Liver (tissue), 9 donors: Measurements from ENCODE around the gene CNOT4. TPM values are rescaled to one million over a fixed set of nuclear protein-coding genes. Genes with fewer than 3 reads are reported as not detected.

Source experiments
- DNase-seq: peaks from one replicate; pipeline ENCODE4 v3.0.0-alpha.2; 2017; ENCODE audit warnings: low spot score
- H3K27ac ChIP-seq, 2 donors: one replicate each; pipeline ENCODE4 v1.7.0; 2013; ENCODE audit warnings: inconsistent platforms in 2 of 2, low read length in 2 of 2, control low read depth in 1 of 2, low read depth in 1 of 2, mild to moderate bottlenecking in 1 of 2
- H3K27me3 ChIP-seq, 4 donors: one replicate each; pipeline versions ENCODE4 v1.6.1 to v1.7.0; 2013; ENCODE audit warnings: low read length in 3 of 4, inconsistent platforms in 1 of 4, mild to moderate bottlenecking in 1 of 4, moderate library complexity in 1 of 4; ENCODE audit not compliant: control insufficient read depth in 4 of 4, insufficient read depth in 4 of 4
- H3K36me3 ChIP-seq, 4 donors: one replicate each; pipeline versions ENCODE4 v1.6.1 to v1.7.0; 2013; ENCODE audit warnings: low read length in 3 of 4, mild to moderate bottlenecking in 3 of 4, low read depth in 1 of 4, moderate library complexity in 1 of 4; ENCODE audit not compliant: control insufficient read depth in 4 of 4, insufficient read depth in 3 of 4
- H3K4me1 ChIP-seq, 4 donors: one replicate each; pipeline versions ENCODE4 v1.6.1 to v1.7.0; 2013; ENCODE audit warnings: low read length in 3 of 4, mild to moderate bottlenecking in 3 of 4, moderate library complexity in 1 of 4; ENCODE audit not compliant: control insufficient read depth in 4 of 4, insufficient read depth in 4 of 4
- H3K4me3 ChIP-seq, 3 donors: one replicate each; pipeline versions ENCODE4 v1.6.1 to v1.7.0; 2013; ENCODE audit warnings: low read length in 3 of 3, control low read depth in 1 of 3, low read depth in 1 of 3, mild to moderate bottlenecking in 1 of 3
- H3K9ac ChIP-seq, 2 donors: one replicate each; pipeline ENCODE4 v1.7.0; 2013; ENCODE audit warnings: low read length in 2 of 2, mild to moderate bottlenecking in 2 of 2, moderate library complexity in 2 of 2, control low read depth in 1 of 2, low read depth in 1 of 2
- H3K9me3 ChIP-seq, 4 donors: one replicate each; pipeline versions ENCODE4 v1.6.1 to v1.7.0; 2013; ENCODE audit warnings: low read length in 3 of 4; ENCODE audit not compliant: control insufficient read depth in 4 of 4
- ATF3 ChIP-seq: IDR thresholded peaks from 2 replicates; pipeline ENCODE4 v1.6.1; 2016; ENCODE audit warnings: antibody characterized with exemption
- EGR1 ChIP-seq, 2 donors: IDR thresholded peaks; 2 replicates each; pipeline ENCODE4 v1.6.1; 2016 to 2018; ENCODE audit warnings: antibody characterized with exemption in 2 of 2, low read depth in 2 of 2
- FOXA1 ChIP-seq: IDR thresholded peaks from 2 replicates; pipeline ENCODE4 v1.6.1; 2016; ENCODE audit warnings: antibody characterized with exemption
- FOXA2 ChIP-seq: IDR thresholded peaks from 2 replicates; pipeline ENCODE4 v1.6.1; 2016; ENCODE audit warnings: antibody characterized with exemption
- GABPA ChIP-seq, 2 donors: IDR thresholded peaks in 1 of 2; conservative IDR thresholded peaks in 1 of 2; 2 replicates each; pipeline ENCODE4 v1.6.1; 2016; ENCODE audit warnings: antibody characterized with exemption in 2 of 2, mild to moderate bottlenecking in 1 of 2, moderate library complexity in 1 of 2
- HNF4A ChIP-seq, 2 donors: conservative IDR thresholded peaks; 2 replicates each; pipeline ENCODE4 v1.6.1; 2016; ENCODE audit warnings: antibody characterized with exemption in 2 of 2, mild to moderate bottlenecking in 2 of 2
- HNF4G ChIP-seq: IDR thresholded peaks from 2 replicates; pipeline ENCODE4 v1.6.1; 2016; ENCODE audit warnings: antibody characterized with exemption
- JUND ChIP-seq, 2 donors: IDR thresholded peaks; 2 replicates each; pipeline ENCODE4 v1.6.1; 2016; ENCODE audit warnings: antibody characterized with exemption in 2 of 2
- MAX ChIP-seq: IDR thresholded peaks from 2 replicates; pipeline ENCODE4 v1.6.1; 2016; ENCODE audit warnings: antibody characterized with exemption
- NR2F2 ChIP-seq: IDR thresholded peaks from 2 replicates; pipeline ENCODE4 v1.6.1; 2016; ENCODE audit warnings: antibody characterized with exemption
- RAD21 ChIP-seq, 2 donors: IDR thresholded peaks; 2 replicates each; pipeline ENCODE4 v1.6.1; 2016; ENCODE audit warnings: antibody characterized with exemption in 2 of 2, mild to moderate bottlenecking in 2 of 2
- RXRA ChIP-seq, 2 donors: IDR thresholded peaks; 2 replicates each; pipeline ENCODE4 v1.6.1; 2017 to 2018; ENCODE audit warnings: antibody characterized with exemption in 2 of 2, mild to moderate bottlenecking in 1 of 2
- SP1 ChIP-seq: IDR thresholded peaks from 2 replicates; pipeline ENCODE4 v1.6.1; 2018; ENCODE audit warnings: antibody characterized with exemption, mild to moderate bottlenecking
- TAF1 ChIP-seq: conservative IDR thresholded peaks from 2 replicates; pipeline ENCODE4 v1.6.1; 2016; ENCODE audit warnings: antibody characterized with exemption, mild to moderate bottlenecking
- YY1 ChIP-seq: IDR thresholded peaks from 2 replicates; pipeline ENCODE4 v1.6.1; 2016; ENCODE audit warnings: antibody characterized with exemption, mild to moderate bottlenecking
- ZBTB33 ChIP-seq: IDR thresholded peaks from 2 replicates; pipeline ENCODE4 v1.6.1; 2016; ENCODE audit warnings: antibody characterized with exemption
- WGBS: extraction: QIAGEN DNeasy Blood & Tissue Kit; methylation state at CpG from one replicate; pipeline ENCODE4 v1.1.7; 2013; 5-methylcytosine and 5-hydroxymethylcytosine counted together
- polyA plus RNA-seq, 2 donors: library from polyadenylated mRNA; stranded (reverse) in 1 of 2; unstranded in 1 of 2; fragments of 200-250 nt in 1 of 2; fragments of >200 nt in 1 of 2; fragmentation: Nextera tagmentation in 1 of 2; extraction: Ambion mirVana in 1 of 2; gene quantifications; one replicate each; pipeline versions ENCODE4 v1.2.1 to v1.2.3, GENCODE V29; 2013 to 2015
- total RNA-seq, 2 donors: library from RNA; depleted of rRNA; stranded (reverse); fragments of >200 nt; gene quantifications; one replicate each; pipeline ENCODE4 v1.2.3, GENCODE V29; 2014
- TF ChIP-seq, protein P1 (sequence below): IDR thresholded peaks from 2 replicates; pipeline ENCODE4 v1.6.1; 2016; ENCODE audit warnings: antibody characterized with exemption, mild to moderate bottlenecking
- donor health status: healthy.
- donor health status: healthy.
- donor health status: healthy.
- donor health status: healthy.
- donor health status: healthy.

The CNOT4 gene
- total and polyA plus RNA-seq, 4 donors: 3.7 to 11.1 (median 8.6) TPM

DNA sequence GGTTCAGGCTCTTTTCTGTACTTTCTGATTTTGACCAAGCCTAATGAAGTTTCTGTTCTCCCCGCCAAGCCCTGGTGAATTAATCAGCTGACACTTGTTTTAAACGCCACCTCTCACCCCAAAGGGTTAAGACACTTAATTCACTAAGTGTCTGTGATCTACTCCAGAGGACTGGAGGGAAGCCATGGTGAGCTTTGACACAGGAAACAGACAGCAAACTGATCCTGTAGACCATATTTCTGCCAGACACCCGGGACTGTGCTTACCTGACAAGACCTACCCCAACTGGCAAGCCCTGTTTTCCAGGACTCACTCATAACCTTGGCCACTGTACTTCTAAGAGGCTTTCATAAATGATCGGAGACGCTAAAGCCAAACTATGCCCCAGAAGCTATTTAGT lies 150.3 kb downstream of the CNOT4 start:
- 70% methylated on average over 5 of the region's 5 CpGs for WGBS
- TF ChIP-seq NR2F2: no peak
- no peak for TF ChIP-seq TAF1
- TF ChIP-seq, protein P1, sequence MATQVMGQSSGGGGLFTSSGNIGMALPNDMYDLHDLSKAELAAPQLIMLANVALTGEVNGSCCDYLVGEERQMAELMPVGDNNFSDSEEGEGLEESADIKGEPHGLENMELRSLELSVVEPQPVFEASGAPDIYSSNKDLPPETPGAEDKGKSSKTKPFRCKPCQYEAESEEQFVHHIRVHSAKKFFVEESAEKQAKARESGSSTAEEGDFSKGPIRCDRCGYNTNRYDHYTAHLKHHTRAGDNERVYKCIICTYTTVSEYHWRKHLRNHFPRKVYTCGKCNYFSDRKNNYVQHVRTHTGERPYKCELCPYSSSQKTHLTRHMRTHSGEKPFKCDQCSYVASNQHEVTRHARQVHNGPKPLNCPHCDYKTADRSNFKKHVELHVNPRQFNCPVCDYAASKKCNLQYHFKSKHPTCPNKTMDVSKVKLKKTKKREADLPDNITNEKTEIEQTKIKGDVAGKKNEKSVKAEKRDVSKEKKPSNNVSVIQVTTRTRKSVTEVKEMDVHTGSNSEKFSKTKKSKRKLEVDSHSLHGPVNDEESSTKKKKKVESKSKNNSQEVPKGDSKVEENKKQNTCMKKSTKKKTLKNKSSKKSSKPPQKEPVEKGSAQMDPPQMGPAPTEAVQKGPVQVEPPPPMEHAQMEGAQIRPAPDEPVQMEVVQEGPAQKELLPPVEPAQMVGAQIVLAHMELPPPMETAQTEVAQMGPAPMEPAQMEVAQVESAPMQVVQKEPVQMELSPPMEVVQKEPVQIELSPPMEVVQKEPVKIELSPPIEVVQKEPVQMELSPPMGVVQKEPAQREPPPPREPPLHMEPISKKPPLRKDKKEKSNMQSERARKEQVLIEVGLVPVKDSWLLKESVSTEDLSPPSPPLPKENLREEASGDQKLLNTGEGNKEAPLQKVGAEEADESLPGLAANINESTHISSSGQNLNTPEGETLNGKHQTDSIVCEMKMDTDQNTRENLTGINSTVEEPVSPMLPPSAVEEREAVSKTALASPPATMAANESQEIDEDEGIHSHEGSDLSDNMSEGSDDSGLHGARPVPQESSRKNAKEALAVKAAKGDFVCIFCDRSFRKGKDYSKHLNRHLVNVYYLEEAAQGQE: no peak
- no peak for TF ChIP-seq YY1
- TF ChIP-seq MAX: no peak
- TF ChIP-seq HNF4G: no peak
- TF ChIP-seq RXRA (IDR thresholded peaks at IDR 0.05): no peak
- no peak for TF ChIP-seq GABPA (IDR thresholded peaks at IDR 0.05 in 1 of 2, conservative IDR thresholded peaks at IDR 0.05 in 1 of 2)
- TF ChIP-seq EGR1 (IDR thresholded peaks at IDR 0.05; ENCODE audit: low read depth in 2 of 2): no peak
- TF ChIP-seq FOXA1: no peak
- TF ChIP-seq HNF4A (conservative IDR thresholded peaks at IDR 0.05): no peak
- TF ChIP-seq FOXA2: no peak
- TF ChIP-seq ZBTB33: no peak
- no peak for TF ChIP-seq ATF3
- H3K27ac ChIP-seq: no peak overlapping the region
- H3K9ac ChIP-seq: no peak overlapping the region
- no peak for DNase-seq
- no peaks in the 10 kb centered on the region for H3K27me3 ChIP-seq
- no peaks in the 10 kb centered on the region for H3K9me3 ChIP-seq
- peaks cover 0 to 12% (median 3%) of the 10 kb centered on the region in 4 donors for H3K36me3 ChIP-seq
- no peaks in the 10 kb centered on the region for H3K4me1 ChIP-seq
- no peak overlapping the region for H3K4me3 ChIP-seq

- no peak overlapping the region for H3K4me3 ChIP-seq
- no peak overlapping the region for H3K9ac ChIP-seq
- no peaks in the 10 kb centered on the region for H3K27me3 ChIP-seq
- peaks cover 0 to 4% (median 0%) of the 10 kb centered on the region in 4 donors for H3K4me1 ChIP-seq
- no peak overlapping the region for H3K27ac ChIP-seq
- TF ChIP-seq, protein P1: no peak
- TF ChIP-seq JUND (IDR thresholded peaks at IDR 0.05) (no peak), HNF4A (conservative IDR thresholded peaks at IDR 0.05) (no peak), GABPA (IDR thresholded peaks at IDR 0.05 in 1 of 2, conservative IDR thresholded peaks at IDR 0.05 in 1 of 2) (no peak), ATF3 (no peak), RXRA (IDR thresholded peaks at IDR 0.05) (no peak), NR2F2 (no peak), YY1 (no peak), HNF4G (no peak), SP1 (no peak), RAD21 (IDR thresholded peaks at IDR 0.05) (no peak), MAX (no peak), TAF1 (no peak), EGR1 (IDR thresholded peaks at IDR 0.05; ENCODE audit: low read depth in 2 of 2) (no peak)
- no peaks in the 10 kb centered on the region for H3K36me3 ChIP-seq
- DNase-seq: no peak
- H3K9me3 ChIP-seq: no peaks in the 10 kb centered on the region
- 58% methylated on average over 4 of the region's 4 CpGs for WGBS
Observed at GRCh38 chr7:135355377-135356048, 154.4 kb downstream of the CNOT4 start.
